CD4-positive, alpha-beta T cell treated with Interleukin-17A for 4 hours (primary cell): ENCODE data around the gene ANO3.
"Not testable (repeated sequence)": the region's sequence is repeated elsewhere in the genome, so short reads cannot be mapped to it uniquely, and the experiment has no call there.

Experiments
- DNase-seq: peaks from one replicate; pipeline ENCODE4 v3.0.0-alpha.2; 2020; ENCODE audit warnings: mixed read lengths

ANO3 gene

GRCh38 chr11:26331911-26332571, at the start of gene ANO3:
TSS of gene ANO3 (plus strand) at chr11:26332130. CDS start at chr11:26332276, 146 bp downstream.
- no peak for DNase-seq

DNA sequence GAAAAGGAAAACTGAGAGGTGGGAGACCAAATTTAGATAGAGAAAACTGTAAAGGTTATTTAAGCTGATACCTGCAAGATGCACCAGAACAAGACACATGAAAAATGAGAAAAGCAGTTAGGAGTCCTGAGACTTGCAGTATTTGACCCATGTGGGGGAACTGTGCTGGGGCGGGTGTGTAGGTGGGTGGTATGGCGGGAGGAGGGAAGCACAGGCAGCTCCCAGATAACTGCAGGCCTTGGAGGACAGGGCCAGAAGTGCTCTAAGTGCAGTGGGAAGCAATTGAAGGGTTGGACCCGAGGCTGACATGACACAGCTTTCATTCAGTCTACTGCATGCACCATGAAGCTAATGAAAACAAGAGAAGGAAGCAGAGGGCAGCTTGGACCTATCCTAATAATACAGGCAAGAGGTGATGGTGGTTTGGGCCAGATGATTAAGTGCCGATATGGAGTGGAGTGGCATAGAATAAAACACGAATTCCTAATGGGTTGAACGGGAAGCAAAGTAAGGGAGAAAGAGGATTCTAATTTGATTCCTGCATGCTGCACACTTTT, 48.0 kb upstream of the ANO3 start:
- no peak for DNase-seq

GRCh38 chr11:26285608-26286007, 46.3 kb upstream of the ANO3 start:
- no peak for DNase-seq

GRCh38 chr11:26286472-26287066, 45.4 kb upstream of the ANO3 start:
- no peak for DNase-seq

- no peak for DNase-seq
These were observed 44.8 kb upstream of the ANO3 start for GRCh38 chr11:26287067-26287518.

DNA sequence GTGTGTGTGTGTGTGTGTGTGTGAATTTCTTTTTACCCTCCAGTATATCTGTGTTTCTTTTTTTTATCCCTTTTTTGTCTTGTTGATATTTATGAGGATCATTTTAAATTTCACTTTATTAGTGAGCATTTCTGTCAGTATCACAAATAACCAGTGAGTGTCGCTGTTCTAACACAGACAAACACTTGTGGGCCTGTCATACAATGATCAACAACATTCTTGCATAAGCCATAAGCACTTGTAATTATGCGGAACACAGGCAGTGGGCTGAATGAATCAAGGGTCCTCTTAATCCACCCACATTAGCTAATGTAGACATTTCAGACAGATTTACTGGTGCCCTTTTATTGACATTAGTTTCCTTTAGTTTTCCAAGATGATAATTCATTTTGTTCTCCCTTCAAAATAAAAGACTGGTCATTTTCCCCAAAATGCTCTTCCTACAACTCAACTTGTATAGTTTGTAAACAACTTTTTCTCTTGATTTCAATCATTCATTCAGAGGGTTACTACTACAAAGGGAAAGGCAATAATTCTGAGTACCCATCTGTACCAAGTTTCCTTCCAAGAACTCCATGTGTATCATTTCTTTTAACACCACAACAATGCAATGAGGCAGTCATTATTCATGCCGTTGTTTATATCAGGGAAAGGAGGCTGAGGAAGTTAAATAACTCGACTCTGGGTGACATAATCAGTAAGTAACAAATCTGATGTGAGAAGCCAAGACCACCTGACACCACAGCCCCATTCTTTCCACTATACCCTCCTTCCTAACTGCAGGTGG, 34.5 kb upstream of the ANO3 start:
- no peak for DNase-seq

DNA sequence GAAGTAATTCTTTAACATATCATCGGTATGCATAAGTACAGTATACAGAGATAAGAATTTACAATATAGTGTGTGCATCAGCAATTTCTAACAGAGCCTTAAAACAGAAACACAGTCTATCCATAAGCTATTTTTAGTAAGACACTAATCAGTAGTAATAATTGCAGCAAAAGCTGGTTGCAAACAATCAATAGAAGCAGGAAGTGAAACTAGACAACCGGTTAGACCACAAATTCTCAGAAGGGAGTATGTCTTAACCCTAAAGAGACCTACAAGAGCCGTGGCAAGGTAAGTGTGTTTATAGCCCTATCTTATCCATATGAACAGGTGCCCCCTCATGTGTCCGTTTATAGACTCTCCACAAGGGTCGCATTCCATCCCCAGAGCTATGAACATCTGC, 15.6 kb upstream of the ANO3 start:
- not testable (repeated sequence) for DNase-seq

DNA sequence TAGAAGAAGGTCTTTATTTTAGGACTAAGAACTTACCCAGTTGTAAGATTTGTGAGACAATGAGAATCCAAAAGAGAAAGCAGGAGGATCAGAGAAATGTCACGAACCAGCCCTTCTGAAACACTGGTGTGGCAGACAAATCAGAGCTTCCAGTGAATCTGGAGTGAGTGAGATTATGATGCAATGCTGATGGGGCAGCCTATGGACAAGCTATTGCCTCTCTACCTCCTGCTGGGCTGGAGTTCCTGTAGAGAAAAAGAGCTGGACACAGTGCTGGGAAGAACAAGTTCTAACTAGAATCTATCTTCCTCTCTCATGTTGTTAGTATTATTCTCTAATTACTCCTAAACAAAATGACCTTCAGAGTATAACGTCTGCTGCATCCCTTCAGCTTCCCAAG, 12.0 kb upstream of the ANO3 start:
- no peak for DNase-seq

DNA sequence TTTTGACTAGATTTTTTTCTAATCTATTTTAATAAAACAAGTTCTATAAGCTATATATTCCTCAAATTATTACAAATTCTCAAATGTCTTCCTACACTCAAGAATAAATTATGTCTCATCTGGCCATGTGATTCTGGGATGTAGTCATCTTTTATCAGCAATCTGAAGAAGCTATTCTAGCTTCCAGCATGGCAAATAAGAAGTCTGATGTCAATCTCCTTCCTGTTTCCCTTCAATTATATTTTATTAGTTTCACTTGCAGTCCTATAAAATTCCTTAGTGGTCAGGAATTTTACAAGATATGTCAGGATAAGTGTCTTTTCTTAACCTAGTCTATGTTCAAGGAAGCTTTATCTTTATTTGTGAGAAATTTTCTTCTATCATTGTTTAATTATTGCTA, 10.4 kb upstream of the ANO3 start:
- DNase-seq: no peak

DNA sequence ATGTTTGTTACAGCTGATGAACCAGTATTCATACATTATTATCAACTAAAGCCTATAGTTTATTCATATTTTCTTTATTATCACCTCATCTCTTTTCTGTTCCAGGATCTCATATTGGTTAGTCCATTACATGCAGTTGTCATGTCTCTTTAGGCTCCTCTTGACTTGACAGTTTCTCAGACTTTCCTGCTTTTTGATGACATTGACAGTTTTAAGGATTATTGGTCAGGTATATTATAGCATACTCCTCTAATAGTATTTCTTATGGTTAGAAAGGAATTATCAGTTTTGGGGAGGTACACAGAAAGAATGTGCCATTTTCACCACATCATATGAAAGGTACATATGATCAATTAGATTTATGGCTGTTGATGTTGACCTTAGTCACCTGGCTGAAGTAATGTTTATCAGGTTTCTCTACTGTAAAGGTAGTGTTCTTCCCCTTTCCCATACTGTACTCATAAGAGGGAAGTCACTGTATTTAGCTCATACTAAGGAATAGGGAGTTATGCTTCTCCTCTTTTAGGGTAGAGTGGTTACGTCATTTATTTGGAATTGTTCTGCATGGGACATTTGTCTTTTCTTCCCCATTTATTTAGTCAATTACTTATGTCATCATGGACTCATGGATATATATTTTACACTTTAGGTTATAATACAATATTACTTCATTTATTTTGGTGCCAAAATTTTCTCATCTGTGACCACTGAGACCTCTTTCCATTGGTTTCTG, 9.4 kb upstream of the ANO3 start:
- DNase-seq: no peak

- no peak for DNase-seq
These were observed 8.1 kb upstream of the ANO3 start for GRCh38 chr11:26323837-26324236.

DNA sequence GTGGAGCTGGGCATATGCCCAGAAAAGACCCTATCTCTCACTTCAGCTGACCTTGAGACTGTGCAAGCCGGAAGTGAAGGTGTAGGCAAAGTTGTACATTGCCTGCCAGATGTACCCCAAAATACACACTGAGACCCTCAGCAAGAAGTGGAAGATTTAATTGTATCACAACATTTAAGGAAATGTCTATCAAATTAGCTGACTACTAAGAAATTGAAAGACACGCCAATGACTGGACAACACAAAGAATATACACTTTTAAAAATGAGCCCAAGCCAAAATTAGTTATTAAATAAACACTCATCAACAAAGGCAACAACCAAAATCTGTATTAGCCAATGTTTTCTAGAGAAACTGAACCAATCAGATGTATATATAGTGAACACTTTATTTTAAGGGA, 7.7 kb upstream of the ANO3 start:
- DNase-seq: no peak

GRCh38 chr11:26326793-26327400, 5.0 kb upstream of the ANO3 start:
- DNase-seq: no peak

- no peak for DNase-seq
These were observed 2.7 kb upstream of the ANO3 start for GRCh38 chr11:26329206-26329605.

GRCh38 chr11:26330262-26330661, 1.7 kb upstream of the ANO3 start:
- no peak for DNase-seq

DNA sequence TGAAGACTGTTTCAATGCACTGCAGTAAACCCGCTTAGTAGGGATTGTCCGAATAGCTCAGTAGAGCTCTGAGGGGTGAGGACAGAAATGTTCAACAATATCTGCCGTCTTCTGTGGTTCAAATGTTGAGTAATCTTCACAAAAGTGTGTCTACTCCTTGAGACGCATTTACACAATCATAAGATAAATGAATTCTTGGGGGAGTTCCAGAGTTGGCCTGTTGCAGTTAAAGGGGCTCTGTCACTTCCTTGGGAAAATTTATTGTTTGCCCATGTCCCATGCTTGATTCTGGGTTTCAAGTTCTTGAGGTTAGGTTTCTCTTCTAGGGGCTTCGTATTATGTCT, 614 bp downstream of the ANO3 start:
- no peak for DNase-seq

- no peak for DNase-seq
These were observed 2.0 kb downstream of the ANO3 start for GRCh38 chr11:26333906-26334305.

DNA sequence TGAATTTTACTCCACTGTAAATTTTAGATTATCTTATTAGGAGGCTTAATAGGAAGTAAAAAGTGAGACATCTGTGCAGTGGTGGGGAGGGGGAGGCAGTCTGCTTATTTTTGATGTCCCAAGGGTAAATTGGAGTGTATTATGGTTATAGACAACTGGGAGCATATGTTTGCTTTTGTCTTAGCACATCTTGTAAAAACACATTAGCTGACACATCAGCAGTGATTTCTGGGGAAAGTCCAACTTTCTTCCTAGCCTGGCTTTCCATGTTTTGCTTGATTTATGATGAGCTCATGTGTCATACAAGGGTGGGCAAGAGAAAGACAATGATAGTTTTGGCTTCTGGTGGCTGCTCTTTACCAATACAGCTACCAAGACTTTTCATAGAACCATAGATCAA, 4.0 kb downstream of the ANO3 start:
- DNase-seq: no peak

GRCh38 chr11:26344647-26345046, 12.7 kb downstream of the ANO3 start:
- DNase-seq: no peak

DNA sequence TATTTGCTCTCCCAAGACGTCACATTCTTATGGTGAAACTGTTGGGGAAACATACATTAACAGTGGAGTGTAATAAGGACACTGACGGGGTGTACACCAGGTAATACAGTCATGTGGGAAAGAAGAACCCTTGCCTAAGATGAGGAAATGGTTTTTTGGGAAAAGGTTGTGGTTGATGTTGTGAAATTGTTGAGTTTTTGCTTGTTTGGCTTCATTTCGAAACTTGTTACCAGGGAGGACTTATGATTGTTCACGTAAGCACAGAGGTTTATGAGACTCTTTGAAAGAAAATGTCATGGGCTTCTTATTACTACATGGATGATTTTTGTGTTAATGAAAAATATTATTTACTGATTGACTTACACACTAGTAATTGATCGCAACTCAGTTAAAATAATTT, 16.8 kb downstream of the ANO3 start:
- no peak for DNase-seq

GRCh38 chr11:26350002-26350401, 18.1 kb downstream of the ANO3 start:
- no peak for DNase-seq

DNA sequence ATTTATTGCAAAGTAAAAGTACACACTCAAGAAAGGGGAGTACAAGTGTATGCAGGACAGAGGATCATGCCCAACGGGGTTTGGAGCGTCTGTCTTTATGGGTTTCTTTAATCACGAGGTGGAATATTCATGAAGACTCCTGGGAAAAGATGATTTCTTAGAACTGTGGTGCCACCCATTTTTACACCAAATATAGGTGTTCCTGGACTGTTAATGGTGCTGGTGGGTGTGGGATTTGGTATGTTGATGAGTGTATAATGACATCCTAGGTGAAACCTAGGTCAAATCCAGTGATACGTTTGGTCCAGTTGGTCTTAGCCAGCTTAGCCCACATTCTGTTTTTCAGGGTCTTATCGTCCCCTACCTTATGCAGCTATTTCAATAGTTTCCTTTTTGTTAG, 21.1 kb downstream of the ANO3 start:
- DNase-seq: no peak

DNA sequence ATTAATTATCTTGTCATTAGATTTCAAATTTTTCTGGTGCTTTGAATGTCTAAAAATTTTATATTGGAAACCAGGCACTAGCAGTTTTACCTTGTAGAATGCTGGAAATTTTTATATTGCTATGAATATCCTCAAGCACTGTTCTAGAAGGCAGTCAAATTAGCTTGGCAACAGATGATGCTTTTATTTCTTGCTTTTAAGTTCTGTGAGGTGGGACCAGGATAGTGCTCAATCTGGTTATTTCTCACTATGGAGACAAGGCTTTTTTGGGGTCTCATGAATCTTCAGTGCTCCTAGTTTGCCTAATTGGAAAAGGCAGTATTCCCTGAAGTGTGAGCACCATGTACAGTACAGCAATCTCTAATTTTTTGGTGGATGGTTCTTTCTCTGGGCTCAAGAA, 27.1 kb downstream of the ANO3 start:
- DNase-seq: no peak
